H1 (cell line): ENCODE data around the gene AP3D1. TPM values are rescaled to one million over a fixed set of nuclear protein-coding genes. Genes with fewer than 3 reads are reported as not detected.

Experiments used
- CTCF ChIA-PET: fragments of 300-600 bp; sonication (Branson Sonifier 250); formaldehyde crosslinking; loops from one replicate; lab custom pipeline; 2021; ENCODE audit not compliant: partially characterized antibody; lab: Charles Lee
- POLR2A ChIA-PET: fragments of 300-600 bp; sonication (Branson Sonifier 250); formaldehyde crosslinking; loops from one replicate; lab custom pipeline; 2021; ENCODE audit warnings: inconsistent platforms; ENCODE audit not compliant: partially characterized antibody; lab: Charles Lee
- DNase-seq, 2 experiments: peaks; one replicate each; pipeline versions ENCODE4 v3.0.0 to v3.0.0-alpha.2; 2010 to 2022; ENCODE audit warnings: low spot score in 2 of 2, low read depth in 1 of 2, mixed read lengths in 1 of 2
- FAIRE-seq: peaks from 2 replicates; lab custom pipeline; 2011; peaks lifted over from hg19 to GRCh38; lab: Jason Lieb, UNC
- H2AFZ ChIP-seq: 2 replicates; pipeline ENCODE4 v1.8.1; 2012; ENCODE audit warnings: low read length, inconsistent platforms
- H2AK5ac ChIP-seq: 2 replicates; pipeline ENCODE4 v1.6.1; 2013; ENCODE audit warnings: low read depth, low read length
- H2BK120ac ChIP-seq: replicated peaks from 2 replicates; pipeline ENCODE3; 2013; ENCODE audit warnings: low read depth, low read length, inconsistent platforms
- H2BK12ac ChIP-seq: 2 replicates; pipeline ENCODE4 v1.6.1; 2013; ENCODE audit warnings: low read depth, low read length
- H2BK15ac ChIP-seq: 2 replicates; pipeline ENCODE4 v1.6.1; 2013; ENCODE audit warnings: low read length
- H2BK20ac ChIP-seq: 2 replicates; pipeline ENCODE4 v1.6.1; 2013; ENCODE audit warnings: low read length
- H2BK5ac ChIP-seq: 2 replicates; pipeline ENCODE4 v1.6.1; 2013; ENCODE audit warnings: low read depth, low read length
- H3K14ac ChIP-seq: 2 replicates; pipeline ENCODE4 v1.6.1; 2013; ENCODE audit warnings: inconsistent platforms; ENCODE audit not compliant: insufficient read length
- H3K18ac ChIP-seq: 2 replicates; pipeline ENCODE4 v1.6.1; 2013; ENCODE audit warnings: low read length; ENCODE audit errors: extremely low read depth
- H3K23ac ChIP-seq: 2 replicates; pipeline ENCODE4 v1.6.1; 2013; ENCODE audit warnings: inconsistent platforms; ENCODE audit not compliant: insufficient read length
- H3K23me2 ChIP-seq: 2 replicates; pipeline ENCODE4 v1.6.1; 2013; ENCODE audit warnings: low read depth, low read length
- H3K27ac ChIP-seq: 2 replicates; pipeline ENCODE4 v1.6.1; 2011; ENCODE audit warnings: low read depth, low read length, inconsistent platforms
- H3K27me3 ChIP-seq, 4 experiments: replicated peaks in 1 of 4; 1 replicate in 1 of 4; 2 replicates in 3 of 4; pipeline versions ENCODE4 v1.6.1 to v1.8.1; 2011 to 2013; ENCODE audit warnings: low read length in 3 of 4, mild to moderate bottlenecking in 3 of 4, inconsistent platforms in 2 of 4, mixed read lengths in 2 of 4, moderate library complexity in 1 of 4; ENCODE audit not compliant: control insufficient read depth in 3 of 4, insufficient read depth in 3 of 4; ENCODE audit errors: extremely low read depth in 1 of 4
- H3K36me3 ChIP-seq, 4 experiments: 2 replicates each; pipeline versions ENCODE4 v1.6.1 to v1.8.1; 2011 to 2013; ENCODE audit warnings: mild to moderate bottlenecking in 4 of 4, low read length in 3 of 4, moderate library complexity in 2 of 4, control low read depth in 1 of 4, inconsistent platforms in 1 of 4; ENCODE audit not compliant: insufficient read depth in 4 of 4, control insufficient read depth in 2 of 4
- H3K4ac ChIP-seq: replicated peaks from 2 replicates; pipeline ENCODE3; 2013; ENCODE audit warnings: low read length, low read depth, mixed read lengths, inconsistent platforms; ENCODE audit not compliant: insufficient read length
- H3K4me1 ChIP-seq, 4 experiments: replicated peaks in 1 of 4; 1 replicate in 1 of 4; 2 replicates in 3 of 4; pipeline versions ENCODE4 v1.6.1 to v1.8.1; 2011 to 2013; ENCODE audit warnings: low read length in 3 of 4, inconsistent platforms in 2 of 4, mixed read lengths in 1 of 4; ENCODE audit not compliant: insufficient read depth in 4 of 4, control insufficient read depth in 3 of 4
- H3K4me2 ChIP-seq, 2 experiments: 2 replicates each; pipeline versions ENCODE4 v1.6.1 to v1.8.1; 2011 to 2013; ENCODE audit warnings: low read depth in 2 of 2, low read length in 2 of 2, control low read depth in 1 of 2, inconsistent platforms in 1 of 2, mild to moderate bottlenecking in 1 of 2; ENCODE audit not compliant: insufficient read depth in 1 of 2
- H3K4me3 ChIP-seq, 4 experiments: fragments of 200-600, 300-600 bp in 1 of 4; sonication (generic), shearing (Covaris generic), sonication (Bioruptor Twin) in 1 of 4; 2 replicates each; pipeline versions ENCODE4 v1.5.1 to v1.8.1; 2011 to 2016; ENCODE audit warnings: low read length in 4 of 4, low read depth in 3 of 4, control low read depth in 2 of 4, inconsistent platforms in 2 of 4, mild to moderate bottlenecking in 2 of 4, mixed read lengths in 1 of 4, moderate library complexity in 1 of 4; ENCODE audit not compliant: insufficient read depth in 2 of 4; ENCODE audit errors: extremely low read depth in 1 of 4
- H3K56ac ChIP-seq: replicated peaks from 2 replicates; pipeline ENCODE3; 2013; ENCODE audit warnings: low read depth, mild to moderate bottlenecking, mixed read lengths, low read length, inconsistent platforms; ENCODE audit not compliant: insufficient read length
- H3K79me1 ChIP-seq: 2 replicates; pipeline ENCODE4 v1.6.1; 2013; ENCODE audit warnings: low read depth, low read length, control low read depth
- H3K79me2 ChIP-seq, 2 experiments: 2 replicates each; pipeline versions ENCODE4 v1.6.1 to v1.8.1; 2012 to 2013; ENCODE audit warnings: low read length in 2 of 2, mild to moderate bottlenecking in 2 of 2, inconsistent platforms in 1 of 2; ENCODE audit not compliant: insufficient read depth in 2 of 2, control insufficient read depth in 1 of 2
- H3K9ac ChIP-seq, 4 experiments: replicated peaks in 1 of 4; 1 replicate in 1 of 4; 2 replicates in 3 of 4; pipeline versions ENCODE4 v1.6.1 to v1.8.1; 2011 to 2013; ENCODE audit warnings: low read depth in 3 of 4, low read length in 3 of 4, control low read depth in 2 of 4, mild to moderate bottlenecking in 2 of 4, moderate library complexity in 2 of 4, inconsistent platforms in 1 of 4; ENCODE audit errors: extremely low read depth in 1 of 4
- H3K9me3 ChIP-seq, 2 experiments: 2 replicates each; pipeline versions ENCODE4 v1.6.1 to v1.8.1; 2012 to 2013; ENCODE audit warnings: mild to moderate bottlenecking in 2 of 2, moderate library complexity in 2 of 2, control low read depth in 1 of 2, inconsistent platforms in 1 of 2, low read depth in 1 of 2, low read length in 1 of 2, mixed read lengths in 1 of 2; ENCODE audit not compliant: insufficient read depth in 2 of 2
- H4K20me1 ChIP-seq, 2 experiments: replicated peaks in 1 of 2; 2 replicates each; pipeline versions ENCODE3 to v1.8.1; 2011 to 2013; ENCODE audit warnings: inconsistent platforms in 2 of 2, low read length in 2 of 2, mild to moderate bottlenecking in 1 of 2; ENCODE audit not compliant: insufficient read depth in 2 of 2, control insufficient read depth in 1 of 2
- H4K5ac ChIP-seq: 2 replicates; pipeline ENCODE4 v1.6.1; 2013; ENCODE audit warnings: low read length, low read depth, mixed read lengths, inconsistent platforms; ENCODE audit not compliant: insufficient read length
- H4K8ac ChIP-seq: 2 replicates; pipeline ENCODE4 v1.8.0; 2013; ENCODE audit warnings: mild to moderate bottlenecking, moderate library complexity, low read length, inconsistent platforms; ENCODE audit not compliant: insufficient read depth; ENCODE audit errors: extremely low read depth
- H4K91ac ChIP-seq: replicated peaks from 2 replicates; pipeline ENCODE3; 2013; ENCODE audit warnings: low read length, mixed read lengths, inconsistent platforms; ENCODE audit not compliant: insufficient read length
- CBX8 ChIP-seq: fragments of 300-800, 300-1000 bp; sonication (generic); IDR thresholded peaks from 2 replicates; pipeline ENCODE4 v1.7.1; 2016; ENCODE audit warnings: low read depth, low read length, borderline replicate concordance
- FOSL1 ChIP-seq: IDR thresholded peaks from 2 replicates; pipeline ENCODE4 v1.6.1; 2011; ENCODE audit warnings: mild to moderate bottlenecking, low read depth, low read length, moderate library complexity; ENCODE audit not compliant: insufficient read depth
- SP2 ChIP-seq: IDR thresholded peaks from 2 replicates; pipeline ENCODE4 v1.6.1; 2012; ENCODE audit warnings: mild to moderate bottlenecking, low read length, inconsistent platforms
- WGBS, 2 experiments: shearing (Covaris generic) in 1 of 2; methylation state at CpG; one replicate each; pipeline versions ENCODE4 v1.1.6 to v1.1.7; 2013 to 2015; ENCODE audit warnings: low lambda C conversion rate in 2 of 2, mixed read lengths in 2 of 2, inconsistent platforms in 1 of 2, low coverage in 1 of 2, missing lambda C conversion rate in 1 of 2; ENCODE audit not compliant: insufficient replicate concordance in 2 of 2, insufficient coverage in 1 of 2, insufficient read length in 1 of 2; ENCODE audit errors: extremely low coverage in 1 of 2, missing lambda C conversion rate in 1 of 2; 5-methylcytosine and 5-hydroxymethylcytosine counted together
- polyA plus RNA-seq, 7 experiments: library from polyadenylated mRNA; depleted of rRNA in 3 of 7; stranded (reverse) in 5 of 7; unstranded in 2 of 7; fragments of >200 nt in 5 of 7; fragments of 200-250 nt in 2 of 7; gene quantifications; 1 replicate in 5 of 7; 2 replicates in 1 of 7; 4 replicates in 1 of 7; pipeline versions ENCODE4 v1.2.1 to v1.2.3, GENCODE V29; 2011 to 2013; ENCODE audit warnings: missing spikeins in 2 of 7, mixed read lengths in 2 of 7
- total RNA-seq: library from RNA; stranded (reverse); fragmentation: NEBNext Ultra II Directional; extraction: Animal tissue kit (Norgen Biotek cat#: 25700); gene quantifications from 2 replicates; pipeline ENCODE4 v1.2.1, GENCODE V29; 2021

The AP3D1 gene
- total and polyA plus RNA-seq, 2 of the 8 experiments (the other 6 are each of a cell fraction or from before 2014, with no cell fraction given): 161 to 174 TPM

GRCh38 chr19:2097886-2098327 lies 53.5 kb downstream of the AP3D1 start:
- H3K79me1 ChIP-seq: no peaks in the 10 kb centered on the region
- H3K27ac ChIP-seq: no peak overlapping the region
- no peak overlapping the region for H4K8ac ChIP-seq
- no peak overlapping the region for H3K9ac ChIP-seq
- peaks cover 6% of the 10 kb centered on the region; the same call in 1 of the 2 replicates for H3K23me2 ChIP-seq
- no peaks in the 10 kb centered on the region for H3K27me3 ChIP-seq
- H3K79me2 ChIP-seq: no peaks in the 10 kb centered on the region
- peaks cover 0 to 3% (median 1%) of the 10 kb centered on the region in 4 experiments; a peak in 4 of 7 replicates for H3K4me1 ChIP-seq
- no peak overlapping the region for H4K91ac ChIP-seq
- no peak overlapping the region for H2BK15ac ChIP-seq
- 91% methylated on average over 23 of the region's 23 CpGs; no CpG with 5 or more reads in 1 of the 2 experiments for WGBS, 2 experiments
- H3K18ac ChIP-seq: no peak overlapping the region
- peak overlapping the region in 1 of 2 experiments; percentile 53; a peak in 2 of 4 replicates for H3K4me2 ChIP-seq
- no peak overlapping the region for H2AFZ ChIP-seq
- H4K20me1 ChIP-seq: peaks cover 8 to 21% of the 10 kb centered on the region in 2 experiments
- H3K9me3 ChIP-seq: no peaks in the 10 kb centered on the region
- H2BK5ac ChIP-seq: no peak overlapping the region
- CTCF ChIA-PET: interaction anchor here (0.6 to 2.0 kb wide), 8 partner anchors 12 to 166 kb away, joined by 3 to 8 read pairs (median 4); no protein-coding TSS in a partner anchor
- TF ChIP-seq CBX8 (no peak), FOSL1 (no peak), SP2 (no peak)
- peaks cover 11 to 25% (median 22%) of the 10 kb centered on the region in 4 experiments for H3K36me3 ChIP-seq
- no peak overlapping the region for H2BK20ac ChIP-seq
- no peak overlapping the region for H3K14ac ChIP-seq
- no peak overlapping the region for H4K5ac ChIP-seq
- no peak overlapping the region for H3K4me3 ChIP-seq
- DNase-seq (peak in 1 of 2 experiments; percentile 57), FAIRE-seq (no peak)
- POLR2A ChIA-PET: interaction anchor here (0.7 to 1.1 kb wide), 2 partner anchors 46 to 52 kb away, joined by 3 to 4 read pairs; partner anchors contain the start of gene MKNK2
- no peak overlapping the region for H2AK5ac ChIP-seq
- H3K56ac ChIP-seq: no peak overlapping the region
- H2BK12ac ChIP-seq: no peak overlapping the region
- H3K23ac ChIP-seq: no peak overlapping the region
- no peak overlapping the region for H2BK120ac ChIP-seq
- no peak overlapping the region for H3K4ac ChIP-seq
